NCI-H2107 treated with DMSO at 0.1 percent for 48 hours (cell line): ENCODE measurements around the gene SEMA6C.
"Not testable (repeated sequence)": the region's sequence is repeated elsewhere in the genome, so short reads cannot be mapped to it uniquely, and the experiment has no call there.

Experiments
- DNase-seq: peaks from one replicate; lab custom pipeline; 2025; ENCODE audit not compliant: unreplicated experiment; lab: John Stamatoyannopoulos, UW

SEMA6C gene

GRCh38 chr1:151132335-151133017 lies 14.0 kb downstream of the SEMA6C start:
- DNase-seq, result no peak

GRCh38 chr1:151131701-151132334 lies 14.6 kb downstream of the SEMA6C start:
- no peak for DNase-seq

GRCh38 chr1:151130987-151131586 lies 15.3 kb downstream of the SEMA6C start:
- DNase-seq, result no peak

- no peak for DNase-seq
Observed at GRCh38 chr1:151128800-151129199, 17.6 kb downstream of the SEMA6C start.

GRCh38 chr1:151124763-151125403 lies 21.5 kb downstream of the SEMA6C start:
- no peak for DNase-seq

GRCh38 chr1:151113877-151114276 lies 32.6 kb downstream of the SEMA6C start:
- no peak for DNase-seq

- no peak for DNase-seq
Observed at GRCh38 chr1:151108331-151108730, 38.1 kb downstream of the SEMA6C start.

- no peak for DNase-seq
Observed at GRCh38 chr1:151106894-151107293, 39.5 kb downstream of the SEMA6C start.

- no peak for DNase-seq
Observed at GRCh38 chr1:151104630-151105029, 41.8 kb downstream of the SEMA6C start.

GRCh38 chr1:151098126-151098525 lies 48.3 kb downstream of the SEMA6C start:
- no peak for DNase-seq

GRCh38 chr1:151097426-151097825 lies 49.0 kb downstream of the SEMA6C start:
- DNase-seq, result not testable (repeated sequence)

- no peak for DNase-seq
Observed at GRCh38 chr1:151085953-151086559, 60.4 kb downstream of the SEMA6C start.
